GM19035 (cell line): ENCODE data around the gene C1QL1.

Source experiments
- ATAC-seq: cut with Tn5 transposase; IDR thresholded peaks from one replicate; pipeline ENCODE4 v1.9.1; 2021; ENCODE audit not compliant: unreplicated experiment

Gene C1QL1

GRCh38 chr17:44989552-44990138 is 21.5 kb upstream of the C1QL1 start:
- no peak for ATAC-seq

GRCh38 chr17:44988044-44988942 is 20.2 kb upstream of the C1QL1 start:
- ATAC-seq: no peak

- no peak for ATAC-seq
Observed at GRCh38 chr17:44983563-44983962, 15.5 kb upstream of the C1QL1 start.

- ATAC-seq: no peak
Observed at GRCh38 chr17:44982113-44982702, 14.1 kb upstream of the C1QL1 start.

- no peak for ATAC-seq
Observed at GRCh38 chr17:44981221-44981968, 13.3 kb upstream of the C1QL1 start.

GRCh38 chr17:44979426-44979995 is 11.4 kb upstream of the C1QL1 start:
- no peak for ATAC-seq

- no peak for ATAC-seq
Observed at GRCh38 chr17:44978807-44979206, 10.7 kb upstream of the C1QL1 start.

GRCh38 chr17:44977814-44978550 is 9.9 kb upstream of the C1QL1 start:
- no peak for ATAC-seq

- no peak for ATAC-seq
Observed at GRCh38 chr17:44977065-44977464, 9.0 kb upstream of the C1QL1 start.

- no peak for ATAC-seq
Observed at GRCh38 chr17:44976206-44976605, 8.1 kb upstream of the C1QL1 start.

GRCh38 chr17:44972953-44973352 is 4.8 kb upstream of the C1QL1 start:
- no peak for ATAC-seq

GRCh38 chr17:44971776-44972483 is 3.8 kb upstream of the C1QL1 start:
- ATAC-seq: no peak

- ATAC-seq: no peak
Observed at GRCh38 chr17:44970136-44970741, 2.1 kb upstream of the C1QL1 start.

GRCh38 chr17:44969144-44969780 is 1.2 kb upstream of the C1QL1 start:
- no peak for ATAC-seq

GRCh38 chr17:44967907-44968224 is 237 bp downstream of the C1QL1 start:
- ATAC-seq: peak; percentile 6

- ATAC-seq: no peak
Observed at GRCh38 chr17:44967026-44967906, 837 bp downstream of the C1QL1 start.

- ATAC-seq: no peak
Observed at GRCh38 chr17:44966348-44967025, 1.6 kb downstream of the C1QL1 start.
